GM23338 (cell line): ENCODE measurements around the gene XPO4. TPM values are rescaled to one million over a fixed set of nuclear protein-coding genes. Genes with fewer than 3 reads are reported as not detected.

Experiments
- ATAC-seq: fragments of 200-7000 bp; cut with Tn5 transposase; 3 replicates; pipeline ENCODE4 v1.9.1; 2020
- DNase-seq: peaks from one replicate; pipeline ENCODE4 v3.0.0-alpha.2; 2015; ENCODE audit warnings: low spot score
- H2AFZ ChIP-seq: fragments of 200-600 bp; sonication (generic); 2 replicates; pipeline ENCODE4 v1.8.0; 2016; ENCODE audit warnings: antibody characterized with exemption, mild to moderate bottlenecking, moderate library complexity
- H3F3A ChIP-seq: fragments of 200-600 bp; sonication (generic); replicated peaks from 2 replicates; pipeline ENCODE4 v1.8.0; 2017; ENCODE audit warnings: antibody characterized with exemption, mixed run types, low read depth
- H3K27ac ChIP-seq: fragments of 200-600 bp; sonication (generic); 2 replicates; pipeline ENCODE4 v1.6.1; 2016; ENCODE audit warnings: low read depth
- H3K27me3 ChIP-seq: fragments of 200-600 bp; sonication (generic); 2 replicates; pipeline ENCODE4 v1.8.0; 2016; ENCODE audit warnings: mild to moderate bottlenecking, mixed run types, moderate library complexity; ENCODE audit not compliant: insufficient read depth
- H3K36me3 ChIP-seq: fragments of 200-600 bp; sonication (generic); 2 replicates; pipeline ENCODE4 v1.8.0; 2016; ENCODE audit warnings: mild to moderate bottlenecking; ENCODE audit not compliant: insufficient read depth
- H3K4me1 ChIP-seq: fragments of 200-600 bp; sonication (generic); 2 replicates; pipeline ENCODE4 v1.8.0; 2016; ENCODE audit warnings: mild to moderate bottlenecking, moderate library complexity; ENCODE audit not compliant: insufficient read depth
- H3K4me2 ChIP-seq: fragments of 200-600 bp; sonication (generic); 2 replicates; pipeline ENCODE4 v1.7.1; 2017; ENCODE audit warnings: mixed run types
- H3K4me3 ChIP-seq: fragments of 200-600 bp; sonication (generic); 2 replicates; pipeline ENCODE4 v1.6.1; 2016; ENCODE audit warnings: mixed run types
- H3K79me2 ChIP-seq: fragments of 200-600 bp; sonication (generic); replicated peaks from 2 replicates; pipeline ENCODE4 v1.8.0; 2017; ENCODE audit warnings: mild to moderate bottlenecking; ENCODE audit not compliant: insufficient read depth
- H3K9me2 ChIP-seq: fragments of 200-600 bp; sonication (generic); 2 replicates; pipeline ENCODE4 v1.8.0; 2017; ENCODE audit not compliant: insufficient read depth
- H4K20me1 ChIP-seq: fragments of 200-600 bp; sonication (generic); replicated peaks from 2 replicates; pipeline ENCODE4 v1.8.0; 2017; ENCODE audit warnings: mild to moderate bottlenecking; ENCODE audit not compliant: insufficient read depth
- H3K27ac Mint-ChIP-seq: 2 replicates; pipeline ENCODE4 v1.8.0; 2020; ENCODE audit warnings: inconsistent platforms, mild to moderate bottlenecking, moderate library complexity, mixed read lengths
- H3K27me3 Mint-ChIP-seq: 3 replicates; pipeline ENCODE4 v1.8.0; 2022; ENCODE audit warnings: low read depth, mild to moderate bottlenecking, moderate library complexity, mixed read lengths, inconsistent platforms; ENCODE audit not compliant: insufficient read depth, poor library complexity
- H3K36me3 Mint-ChIP-seq: 3 replicates; pipeline ENCODE4 v1.8.0; 2021; ENCODE audit warnings: low read depth, mild to moderate bottlenecking, inconsistent platforms, moderate library complexity, mixed read lengths
- H3K4me1 Mint-ChIP-seq: 3 replicates; pipeline ENCODE4 v1.8.0; 2020; ENCODE audit warnings: mild to moderate bottlenecking, inconsistent platforms, mixed read lengths
- H3K4me3 Mint-ChIP-seq: 3 replicates; pipeline ENCODE4 v1.8.0; 2021; ENCODE audit warnings: moderate library complexity, mild to moderate bottlenecking, inconsistent platforms, mixed read lengths
- H3K9me3 Mint-ChIP-seq: 3 replicates; pipeline ENCODE4 v1.8.0; 2020; ENCODE audit warnings: moderate library complexity, mild to moderate bottlenecking, inconsistent platforms, mixed read lengths
- CREB1 ChIP-seq: fragments of 250-450 bp; sonication (Bioruptor Pico); IDR thresholded peaks from 2 replicates; pipeline ENCODE4 v1.5.0; 2020; ENCODE audit warnings: low read depth, mild to moderate bottlenecking, moderate library complexity
- EZH2 ChIP-seq: fragments of 200-600 bp; sonication (generic); IDR thresholded peaks from one replicate; pipeline ENCODE4 v1.8.0; 2017; ENCODE audit warnings: antibody characterized with exemption, mild to moderate bottlenecking, low read depth; ENCODE audit not compliant: unreplicated experiment
- EZH2phosphoT487 ChIP-seq: fragments of 200-600 bp; sonication (generic); IDR thresholded peaks from one replicate; pipeline ENCODE4 v1.8.1; 2018; ENCODE audit warnings: antibody characterized with exemption; ENCODE audit not compliant: unreplicated experiment
- JUNB ChIP-seq: IDR thresholded peaks from one replicate; pipeline ENCODE4 v1.6.1; 2016; ENCODE audit warnings: antibody characterized with exemption; ENCODE audit not compliant: unreplicated experiment
- NANOG ChIP-seq: IDR thresholded peaks from 2 replicates; pipeline ENCODE4 v1.6.1; 2016; ENCODE audit warnings: antibody characterized with exemption, borderline replicate concordance
- POLR2AphosphoS5 ChIP-seq: IDR thresholded peaks from 2 replicates; pipeline ENCODE4 v1.6.1; 2016; ENCODE audit warnings: antibody characterized with exemption, low read depth
- STAT1 ChIP-seq: IDR thresholded peaks from one replicate; pipeline ENCODE4 v1.6.1; 2016; ENCODE audit warnings: antibody characterized with exemption; ENCODE audit not compliant: unreplicated experiment
- ZNF114 ChIP-seq: fragments of 250-450 bp; sonication (Bioruptor Pico); IDR thresholded peaks from 2 replicates; pipeline ENCODE4 v1.5.0; 2020; ENCODE audit warnings: mild to moderate bottlenecking, moderate library complexity
- ZNF331 ChIP-seq: fragments of 250-450 bp; sonication (Bioruptor Pico); IDR thresholded peaks from 2 replicates; pipeline ENCODE4 v1.5.0; 2020; ENCODE audit warnings: low read depth, mild to moderate bottlenecking, moderate library complexity
- polyA plus RNA-seq: library from polyadenylated mRNA; unstranded; fragments of >200 nt; fragmentation: Nextera tagmentation; extraction: Ambion mirVana; gene quantifications from 2 replicates; pipeline ENCODE4 v1.2.1, GENCODE V29; 2016
- total RNA-seq: library from RNA; depleted of rRNA; stranded (reverse); fragments of >200 nt; shearing (Covaris generic); gene quantifications from 2 replicates; pipeline ENCODE4 v1.2.3, GENCODE V29; 2014
- TF ChIP-seq, protein P1 (sequence below): IDR thresholded peaks from 2 replicates; pipeline ENCODE4 v1.6.1; 2016; ENCODE audit warnings: antibody characterized with exemption
- TF ChIP-seq, protein P2 (sequence below): fragments of 250-450 bp; sonication (Bioruptor Pico); IDR thresholded peaks from 2 replicates; pipeline ENCODE4 v1.5.0; 2020; ENCODE audit warnings: mild to moderate bottlenecking, moderate library complexity
- TF ChIP-seq, protein P3 (sequence below), 2 experiments: fragments of 200-600 bp in 1 of 2; sonication (generic) in 1 of 2; conservative IDR thresholded peaks; 2 replicates each; pipeline versions ENCODE4 v1.5.1 to v1.6.1; 2016 to 2017; ENCODE audit warnings: antibody characterized with exemption in 2 of 2, low read depth in 2 of 2, mild to moderate bottlenecking in 2 of 2, moderate library complexity in 1 of 2
- TF ChIP-seq, protein P4 (sequence below): IDR thresholded peaks from one replicate; pipeline ENCODE4 v1.6.1; 2018; ENCODE audit warnings: antibody characterized with exemption; ENCODE audit not compliant: unreplicated experiment

The XPO4 gene
- total and polyA plus RNA-seq, 2 experiments from 2014 or later = 14.1 to 57.8 TPM

DNA sequence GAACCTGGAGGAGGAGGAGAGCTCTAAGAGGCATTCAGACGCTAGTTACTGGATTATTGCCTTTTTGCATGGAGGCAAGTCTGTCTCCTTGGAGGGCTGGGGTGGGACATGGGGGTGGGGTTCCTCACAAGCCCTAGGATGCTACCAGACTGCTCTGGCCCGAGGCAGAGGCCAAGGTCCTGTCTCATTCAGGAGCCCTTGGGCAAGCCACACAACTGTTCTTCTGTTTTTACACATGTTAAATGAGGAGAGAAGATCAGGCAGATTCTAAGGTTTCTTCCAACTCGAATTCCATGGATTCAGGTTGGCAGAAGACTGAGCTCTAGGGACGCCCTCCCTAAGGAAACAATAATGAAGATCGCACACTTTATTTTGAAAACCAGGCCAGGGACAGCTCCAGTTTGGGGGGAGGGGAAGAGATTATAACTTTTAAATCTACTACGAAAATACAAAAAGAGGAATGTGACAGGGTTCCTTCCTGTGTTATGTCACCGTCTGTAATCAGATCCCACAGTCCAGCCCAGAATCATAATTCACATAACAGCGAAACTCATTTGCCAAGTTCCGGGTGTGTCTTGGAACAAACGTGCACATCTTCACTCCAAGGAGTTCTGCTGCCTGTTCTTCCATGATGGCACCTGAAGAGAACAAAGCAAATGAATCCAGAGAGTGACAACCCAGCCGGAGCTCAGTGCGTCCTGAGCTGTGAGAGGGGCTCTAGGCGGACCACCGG, 173.8 kb downstream of the XPO4 start:
- no peak overlapping the region for H3K4me3 Mint-ChIP-seq
- H3K27ac Mint-ChIP-seq = no peak overlapping the region
- H3F3A ChIP-seq = no peaks in the 10 kb centered on the region
- ATAC-seq = no peak
- no peak overlapping the region for H3K27ac ChIP-seq
- DNase-seq = no peak
- no peaks in the 10 kb centered on the region for H3K4me1 ChIP-seq
- H3K36me3 ChIP-seq = no peaks in the 10 kb centered on the region
- H3K4me2 ChIP-seq = no peak overlapping the region
- no peaks in the 10 kb centered on the region for H3K27me3 ChIP-seq
- H2AFZ ChIP-seq = no peak overlapping the region
- H3K27me3 Mint-ChIP-seq = peaks cover 2% of the 10 kb centered on the region
- H3K4me3 ChIP-seq = no peak overlapping the region
- no peaks in the 10 kb centered on the region; the same call in 1 of the 2 replicates for H4K20me1 ChIP-seq
- H3K9me3 Mint-ChIP-seq = no peaks in the 10 kb centered on the region
- no peaks in the 10 kb centered on the region for H3K36me3 Mint-ChIP-seq
- no peaks in the 10 kb centered on the region for H3K9me2 ChIP-seq
- TF ChIP-seq STAT1 = no peak
- TF ChIP-seq, protein P1, sequence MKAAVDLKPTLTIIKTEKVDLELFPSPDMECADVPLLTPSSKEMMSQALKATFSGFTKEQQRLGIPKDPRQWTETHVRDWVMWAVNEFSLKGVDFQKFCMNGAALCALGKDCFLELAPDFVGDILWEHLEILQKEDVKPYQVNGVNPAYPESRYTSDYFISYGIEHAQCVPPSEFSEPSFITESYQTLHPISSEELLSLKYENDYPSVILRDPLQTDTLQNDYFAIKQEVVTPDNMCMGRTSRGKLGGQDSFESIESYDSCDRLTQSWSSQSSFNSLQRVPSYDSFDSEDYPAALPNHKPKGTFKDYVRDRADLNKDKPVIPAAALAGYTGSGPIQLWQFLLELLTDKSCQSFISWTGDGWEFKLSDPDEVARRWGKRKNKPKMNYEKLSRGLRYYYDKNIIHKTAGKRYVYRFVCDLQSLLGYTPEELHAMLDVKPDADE = no peak
- no peak for TF ChIP-seq CREB1 (CRISPR knock-in tag)
- TF ChIP-seq NANOG = no peak
- no peak for TF ChIP-seq POLR2AphosphoS5
- TF ChIP-seq EZH2phosphoT487 = no peak
- no peak for TF ChIP-seq EZH2
- no peak for TF ChIP-seq JUNB
- TF ChIP-seq, protein P2, sequence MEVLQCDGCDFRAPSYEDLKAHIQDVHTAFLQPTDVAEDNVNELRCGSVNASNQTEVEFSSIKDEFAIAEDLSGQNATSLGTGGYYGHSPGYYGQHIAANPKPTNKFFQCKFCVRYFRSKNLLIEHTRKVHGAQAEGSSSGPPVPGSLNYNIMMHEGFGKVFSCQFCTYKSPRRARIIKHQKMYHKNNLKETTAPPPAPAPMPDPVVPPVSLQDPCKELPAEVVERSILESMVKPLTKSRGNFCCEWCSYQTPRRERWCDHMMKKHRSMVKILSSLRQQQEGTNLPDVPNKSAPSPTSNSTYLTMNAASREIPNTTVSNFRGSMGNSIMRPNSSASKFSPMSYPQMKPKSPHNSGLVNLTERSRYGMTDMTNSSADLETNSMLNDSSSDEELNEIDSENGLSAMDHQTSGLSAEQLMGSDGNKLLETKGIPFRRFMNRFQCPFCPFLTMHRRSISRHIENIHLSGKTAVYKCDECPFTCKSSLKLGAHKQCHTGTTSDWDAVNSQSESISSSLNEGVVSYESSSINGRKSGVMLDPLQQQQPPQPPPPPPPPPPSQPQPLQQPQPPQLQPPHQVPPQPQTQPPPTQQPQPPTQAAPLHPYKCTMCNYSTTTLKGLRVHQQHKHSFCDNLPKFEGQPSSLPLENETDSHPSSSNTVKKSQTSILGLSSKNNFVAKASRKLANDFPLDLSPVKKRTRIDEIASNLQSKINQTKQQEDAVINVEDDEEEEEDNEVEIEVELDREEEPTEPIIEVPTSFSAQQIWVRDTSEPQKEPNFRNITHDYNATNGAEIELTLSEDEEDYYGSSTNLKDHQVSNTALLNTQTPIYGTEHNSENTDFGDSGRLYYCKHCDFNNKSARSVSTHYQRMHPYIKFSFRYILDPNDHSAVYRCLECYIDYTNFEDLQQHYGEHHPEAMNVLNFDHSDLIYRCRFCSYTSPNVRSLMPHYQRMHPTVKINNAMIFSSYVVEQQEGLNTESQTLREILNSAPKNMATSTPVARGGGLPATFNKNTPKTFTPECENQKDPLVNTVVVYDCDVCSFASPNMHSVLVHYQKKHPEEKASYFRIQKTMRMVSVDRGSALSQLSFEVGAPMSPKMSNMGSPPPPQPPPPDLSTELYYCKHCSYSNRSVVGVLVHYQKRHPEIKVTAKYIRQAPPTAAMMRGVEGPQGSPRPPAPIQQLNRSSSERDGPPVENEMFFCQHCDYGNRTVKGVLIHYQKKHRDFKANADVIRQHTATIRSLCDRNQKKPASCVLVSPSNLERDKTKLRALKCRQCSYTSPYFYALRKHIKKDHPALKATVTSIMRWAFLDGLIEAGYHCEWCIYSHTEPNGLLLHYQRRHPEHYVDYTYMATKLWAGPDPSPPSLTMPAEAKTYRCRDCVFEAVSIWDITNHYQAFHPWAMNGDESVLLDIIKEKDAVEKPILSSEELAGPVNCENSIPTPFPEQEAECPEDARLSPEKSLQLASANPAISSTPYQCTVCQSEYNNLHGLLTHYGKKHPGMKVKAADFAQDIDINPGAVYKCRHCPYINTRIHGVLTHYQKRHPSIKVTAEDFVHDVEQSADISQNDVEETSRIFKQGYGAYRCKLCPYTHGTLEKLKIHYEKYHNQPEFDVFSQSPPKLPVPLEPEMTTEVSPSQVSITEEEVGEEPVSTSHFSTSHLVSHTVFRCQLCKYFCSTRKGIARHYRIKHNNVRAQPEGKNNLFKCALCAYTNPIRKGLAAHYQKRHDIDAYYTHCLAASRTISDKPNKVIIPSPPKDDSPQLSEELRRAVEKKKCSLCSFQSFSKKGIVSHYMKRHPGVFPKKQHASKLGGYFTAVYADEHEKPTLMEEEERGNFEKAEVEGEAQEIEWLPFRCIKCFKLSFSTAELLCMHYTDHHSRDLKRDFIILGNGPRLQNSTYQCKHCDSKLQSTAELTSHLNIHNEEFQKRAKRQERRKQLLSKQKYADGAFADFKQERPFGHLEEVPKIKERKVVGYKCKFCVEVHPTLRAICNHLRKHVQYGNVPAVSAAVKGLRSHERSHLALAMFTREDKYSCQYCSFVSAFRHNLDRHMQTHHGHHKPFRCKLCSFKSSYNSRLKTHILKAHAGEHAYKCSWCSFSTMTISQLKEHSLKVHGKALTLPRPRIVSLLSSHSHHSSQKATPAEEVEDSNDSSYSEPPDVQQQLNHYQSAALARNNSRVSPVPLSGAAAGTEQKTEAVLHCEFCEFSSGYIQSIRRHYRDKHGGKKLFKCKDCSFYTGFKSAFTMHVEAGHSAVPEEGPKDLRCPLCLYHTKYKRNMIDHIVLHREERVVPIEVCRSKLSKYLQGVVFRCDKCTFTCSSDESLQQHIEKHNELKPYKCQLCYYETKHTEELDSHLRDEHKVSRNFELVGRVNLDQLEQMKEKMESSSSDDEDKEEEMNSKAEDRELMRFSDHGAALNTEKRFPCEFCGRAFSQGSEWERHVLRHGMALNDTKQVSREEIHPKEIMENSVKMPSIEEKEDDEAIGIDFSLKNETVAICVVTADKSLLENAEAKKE (CRISPR knock-in tag) = no peak
- TF ChIP-seq, protein P3, sequence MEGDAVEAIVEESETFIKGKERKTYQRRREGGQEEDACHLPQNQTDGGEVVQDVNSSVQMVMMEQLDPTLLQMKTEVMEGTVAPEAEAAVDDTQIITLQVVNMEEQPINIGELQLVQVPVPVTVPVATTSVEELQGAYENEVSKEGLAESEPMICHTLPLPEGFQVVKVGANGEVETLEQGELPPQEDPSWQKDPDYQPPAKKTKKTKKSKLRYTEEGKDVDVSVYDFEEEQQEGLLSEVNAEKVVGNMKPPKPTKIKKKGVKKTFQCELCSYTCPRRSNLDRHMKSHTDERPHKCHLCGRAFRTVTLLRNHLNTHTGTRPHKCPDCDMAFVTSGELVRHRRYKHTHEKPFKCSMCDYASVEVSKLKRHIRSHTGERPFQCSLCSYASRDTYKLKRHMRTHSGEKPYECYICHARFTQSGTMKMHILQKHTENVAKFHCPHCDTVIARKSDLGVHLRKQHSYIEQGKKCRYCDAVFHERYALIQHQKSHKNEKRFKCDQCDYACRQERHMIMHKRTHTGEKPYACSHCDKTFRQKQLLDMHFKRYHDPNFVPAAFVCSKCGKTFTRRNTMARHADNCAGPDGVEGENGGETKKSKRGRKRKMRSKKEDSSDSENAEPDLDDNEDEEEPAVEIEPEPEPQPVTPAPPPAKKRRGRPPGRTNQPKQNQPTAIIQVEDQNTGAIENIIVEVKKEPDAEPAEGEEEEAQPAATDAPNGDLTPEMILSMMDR (conservative IDR thresholded peaks at IDR 0.05; ENCODE audit: low read depth in 2 of 2) = no peak
- TF ChIP-seq, protein P4, sequence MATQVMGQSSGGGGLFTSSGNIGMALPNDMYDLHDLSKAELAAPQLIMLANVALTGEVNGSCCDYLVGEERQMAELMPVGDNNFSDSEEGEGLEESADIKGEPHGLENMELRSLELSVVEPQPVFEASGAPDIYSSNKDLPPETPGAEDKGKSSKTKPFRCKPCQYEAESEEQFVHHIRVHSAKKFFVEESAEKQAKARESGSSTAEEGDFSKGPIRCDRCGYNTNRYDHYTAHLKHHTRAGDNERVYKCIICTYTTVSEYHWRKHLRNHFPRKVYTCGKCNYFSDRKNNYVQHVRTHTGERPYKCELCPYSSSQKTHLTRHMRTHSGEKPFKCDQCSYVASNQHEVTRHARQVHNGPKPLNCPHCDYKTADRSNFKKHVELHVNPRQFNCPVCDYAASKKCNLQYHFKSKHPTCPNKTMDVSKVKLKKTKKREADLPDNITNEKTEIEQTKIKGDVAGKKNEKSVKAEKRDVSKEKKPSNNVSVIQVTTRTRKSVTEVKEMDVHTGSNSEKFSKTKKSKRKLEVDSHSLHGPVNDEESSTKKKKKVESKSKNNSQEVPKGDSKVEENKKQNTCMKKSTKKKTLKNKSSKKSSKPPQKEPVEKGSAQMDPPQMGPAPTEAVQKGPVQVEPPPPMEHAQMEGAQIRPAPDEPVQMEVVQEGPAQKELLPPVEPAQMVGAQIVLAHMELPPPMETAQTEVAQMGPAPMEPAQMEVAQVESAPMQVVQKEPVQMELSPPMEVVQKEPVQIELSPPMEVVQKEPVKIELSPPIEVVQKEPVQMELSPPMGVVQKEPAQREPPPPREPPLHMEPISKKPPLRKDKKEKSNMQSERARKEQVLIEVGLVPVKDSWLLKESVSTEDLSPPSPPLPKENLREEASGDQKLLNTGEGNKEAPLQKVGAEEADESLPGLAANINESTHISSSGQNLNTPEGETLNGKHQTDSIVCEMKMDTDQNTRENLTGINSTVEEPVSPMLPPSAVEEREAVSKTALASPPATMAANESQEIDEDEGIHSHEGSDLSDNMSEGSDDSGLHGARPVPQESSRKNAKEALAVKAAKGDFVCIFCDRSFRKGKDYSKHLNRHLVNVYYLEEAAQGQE = no peak
- TF ChIP-seq ZNF114 (CRISPR knock-in tag) = no peak
- TF ChIP-seq ZNF331 (CRISPR knock-in tag) = no peak
- no peaks in the 10 kb centered on the region for H3K79me2 ChIP-seq
- no peaks in the 10 kb centered on the region for H3K4me1 Mint-ChIP-seq
